Trophoblast cell (in vitro differentiated cells and primary cell): ENCODE data around the gene C1orf226.

Source experiments
- DNase-seq, 2 donors: peaks; one replicate each; pipeline ENCODE4 v3.0.0-alpha.2; 2016
- H2AFZ ChIP-seq: 2 replicates; pipeline ENCODE4 v1.6.1; 2013; ENCODE audit warnings: low read length, moderate library complexity, mild to moderate bottlenecking; ENCODE audit not compliant: insufficient read depth, poor library complexity
- H2AK5ac ChIP-seq: 2 replicates; pipeline ENCODE4 v1.6.1; 2013; ENCODE audit warnings: mild to moderate bottlenecking, low read length
- H2BK120ac ChIP-seq: 2 replicates; pipeline ENCODE4 v1.6.1; 2013; ENCODE audit warnings: low read length, mild to moderate bottlenecking, moderate library complexity; ENCODE audit not compliant: insufficient read depth, poor library complexity
- H2BK12ac ChIP-seq: 2 replicates; pipeline ENCODE4 v1.6.1; 2013; ENCODE audit warnings: mild to moderate bottlenecking, low read length, moderate library complexity
- H2BK5ac ChIP-seq: 2 replicates; pipeline ENCODE4 v1.6.1; 2013; ENCODE audit warnings: low read length, low read depth, moderate library complexity, mild to moderate bottlenecking; ENCODE audit not compliant: poor library complexity
- H3K14ac ChIP-seq: 2 replicates; pipeline ENCODE4 v1.6.1; 2013; ENCODE audit warnings: mild to moderate bottlenecking, low read length
- H3K18ac ChIP-seq: 2 replicates; pipeline ENCODE4 v1.6.1; 2013; ENCODE audit warnings: mild to moderate bottlenecking, low read length
- H3K23ac ChIP-seq: 2 replicates; pipeline ENCODE4 v1.6.1; 2013; ENCODE audit warnings: low read length
- H3K27ac ChIP-seq: 2 replicates; pipeline ENCODE4 v1.5.1; 2013; ENCODE audit warnings: low read depth, mild to moderate bottlenecking, inconsistent platforms, low read length, moderate library complexity
- H3K27me3 ChIP-seq: 2 replicates; pipeline ENCODE4 v1.6.1; 2013; ENCODE audit warnings: inconsistent platforms, mild to moderate bottlenecking, low read length, moderate library complexity; ENCODE audit not compliant: insufficient read depth
- H3K36me3 ChIP-seq, 2 experiments: 1 replicate in 1 of 2; 2 replicates in 1 of 2; pipeline ENCODE4 v1.6.1; 2013; ENCODE audit warnings: low read length in 2 of 2, mild to moderate bottlenecking in 2 of 2, moderate library complexity in 1 of 2; ENCODE audit not compliant: insufficient read depth in 2 of 2, control insufficient read depth in 1 of 2
- H3K4ac ChIP-seq: 2 replicates; pipeline ENCODE4 v1.6.1; 2013; ENCODE audit warnings: low read depth, mild to moderate bottlenecking, low read length, moderate library complexity
- H3K4me1 ChIP-seq, 2 experiments: 1 replicate in 1 of 2; 2 replicates in 1 of 2; pipeline ENCODE4 v1.6.1; 2013; ENCODE audit warnings: low read length in 2 of 2, mild to moderate bottlenecking in 2 of 2, moderate library complexity in 1 of 2; ENCODE audit not compliant: insufficient read depth in 2 of 2, control insufficient read depth in 1 of 2
- H3K4me2 ChIP-seq: 2 replicates; pipeline ENCODE4 v1.6.1; 2013; ENCODE audit warnings: inconsistent platforms, mild to moderate bottlenecking, low read length, moderate library complexity
- H3K4me3 ChIP-seq: 2 replicates; pipeline ENCODE4 v1.5.1; 2013; ENCODE audit warnings: mild to moderate bottlenecking, low read depth, low read length, inconsistent platforms
- H3K79me1 ChIP-seq: one replicate; pipeline ENCODE4 v1.6.1; 2013; ENCODE audit warnings: low read length
- H3K79me2 ChIP-seq: 2 replicates; pipeline ENCODE4 v1.6.1; 2013; ENCODE audit warnings: low read length, mild to moderate bottlenecking; ENCODE audit not compliant: control insufficient read depth, insufficient read depth, poor library complexity
- H3K9ac ChIP-seq: 2 replicates; pipeline ENCODE4 v1.6.1; 2013; ENCODE audit warnings: mild to moderate bottlenecking, low read length
- H3K9me3 ChIP-seq: 2 replicates; pipeline ENCODE4 v1.6.1; 2013; ENCODE audit warnings: low read depth, mild to moderate bottlenecking, control low read depth, inconsistent platforms, low read length; ENCODE audit not compliant: insufficient read depth
- H4K12ac ChIP-seq: 2 replicates; pipeline ENCODE4 v1.6.1; 2013; ENCODE audit warnings: low read depth, mild to moderate bottlenecking, low read length, moderate library complexity
- H4K8ac ChIP-seq: 2 replicates; pipeline ENCODE4 v1.6.1; 2013; ENCODE audit warnings: low read depth, mild to moderate bottlenecking, low read length, moderate library complexity
- H4K91ac ChIP-seq: one replicate; pipeline ENCODE4 v1.6.1; 2013; ENCODE audit warnings: low read depth, mild to moderate bottlenecking, low read length, moderate library complexity
- WGBS: extraction: QIAGEN DNeasy Blood & Tissue Kit; methylation state at CpG from one replicate; pipeline ENCODE4 v1.1.7; 2013; ENCODE audit warnings: missing lambda C conversion rate; ENCODE audit not compliant: insufficient read length, insufficient coverage; ENCODE audit errors: extremely low coverage; 5-methylcytosine and 5-hydroxymethylcytosine counted together

C1orf226 gene

DNA sequence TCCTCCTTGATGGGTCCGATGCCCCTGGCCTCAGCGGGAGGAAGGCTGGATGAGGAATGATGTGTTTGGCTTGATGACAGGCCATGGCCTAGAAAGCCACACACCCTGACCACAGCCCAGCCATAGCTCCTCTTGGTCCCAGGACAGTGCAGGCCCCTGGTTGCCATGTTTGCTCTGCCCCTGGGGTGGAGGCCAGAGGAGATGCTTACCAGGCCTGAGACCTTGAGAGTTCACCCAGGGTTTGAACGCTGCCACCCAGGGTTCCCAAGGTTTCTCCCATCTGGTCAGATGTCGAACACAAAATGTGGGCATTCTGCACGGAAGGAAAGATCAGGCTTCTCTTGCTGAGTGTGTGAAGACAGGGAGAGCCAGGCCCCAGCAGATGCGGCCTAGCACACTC lies 2.6 kb downstream of the C1orf226 start:
- H3K79me2 ChIP-seq: no peaks in the 10 kb centered on the region
- WGBS: no CpG with 5 or more reads among the region's 6 CpGs
- no peak overlapping the region for H2AK5ac ChIP-seq
- H3K14ac ChIP-seq: no peak overlapping the region
- H3K27me3 ChIP-seq: no peaks in the 10 kb centered on the region
- H3K4me1 ChIP-seq: no peaks in the 10 kb centered on the region
- H3K4ac ChIP-seq: no peak overlapping the region
- H3K27ac ChIP-seq: no peak overlapping the region
- no peak overlapping the region for H2BK12ac ChIP-seq
- no peak overlapping the region for H3K23ac ChIP-seq
- H4K91ac ChIP-seq: no peak overlapping the region
- H3K9ac ChIP-seq: no peak overlapping the region
- no peak overlapping the region for H2BK5ac ChIP-seq
- no peak overlapping the region for H3K4me2 ChIP-seq
- H4K12ac ChIP-seq: no peak overlapping the region
- H3K18ac ChIP-seq: no peak overlapping the region
- no peak overlapping the region for H3K4me3 ChIP-seq
- no peak overlapping the region for H2BK120ac ChIP-seq
- H3K79me1 ChIP-seq: no peaks in the 10 kb centered on the region
- H3K36me3 ChIP-seq: peaks cover 0 to 6% of the 10 kb centered on the region in 2 experiments
- no peak for DNase-seq
- H3K9me3 ChIP-seq: no peaks in the 10 kb centered on the region
- H2AFZ ChIP-seq: no peak overlapping the region
- no peak overlapping the region for H4K8ac ChIP-seq

GRCh38 chr1:162384601-162385279 lies 3.2 kb downstream of the C1orf226 start:
- no peak overlapping the region for H2BK5ac ChIP-seq
- H3K4me1 ChIP-seq: no peaks in the 10 kb centered on the region
- no peaks in the 10 kb centered on the region for H3K79me1 ChIP-seq
- H3K79me2 ChIP-seq: no peaks in the 10 kb centered on the region
- no peak overlapping the region for H3K27ac ChIP-seq
- no peak overlapping the region for H3K4ac ChIP-seq
- H4K91ac ChIP-seq: no peak overlapping the region
- no peak overlapping the region for H2AK5ac ChIP-seq
- no peak overlapping the region for H4K8ac ChIP-seq
- no peaks in the 10 kb centered on the region for H3K9me3 ChIP-seq
- no peak overlapping the region for H2AFZ ChIP-seq
- no peak overlapping the region for H3K4me3 ChIP-seq
- H3K36me3 ChIP-seq: peaks cover 0 to 6% of the 10 kb centered on the region in 2 experiments
- H2BK120ac ChIP-seq: no peak overlapping the region
- DNase-seq: no peak
- no peak overlapping the region for H3K18ac ChIP-seq
- no peak overlapping the region for H4K12ac ChIP-seq
- no peaks in the 10 kb centered on the region for H3K27me3 ChIP-seq
- H3K4me2 ChIP-seq: no peak overlapping the region
- no CpG with 5 or more reads among the region's 10 CpGs for WGBS
- H3K23ac ChIP-seq: no peak overlapping the region
- H3K9ac ChIP-seq: no peak overlapping the region
- no peak overlapping the region for H2BK12ac ChIP-seq
- no peak overlapping the region for H3K14ac ChIP-seq

DNA sequence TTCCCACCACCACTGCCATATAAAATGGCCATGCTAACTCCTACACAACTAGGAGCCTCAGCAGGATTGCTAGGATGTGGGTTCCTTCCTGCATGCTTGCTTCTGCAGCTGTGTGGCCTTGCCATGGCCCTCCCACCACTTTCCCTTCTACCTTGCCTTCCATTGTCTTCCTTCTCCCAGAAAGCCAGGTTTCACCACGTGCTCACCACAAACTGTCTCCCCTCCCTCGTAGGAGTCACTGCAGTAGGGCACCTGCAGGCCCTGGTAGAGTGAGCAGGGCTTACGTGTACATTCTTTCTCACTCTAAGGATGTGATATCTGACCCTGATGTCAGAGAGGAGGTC lies 3.7 kb downstream of the C1orf226 start:
- H3K18ac ChIP-seq: no peak overlapping the region
- no peak overlapping the region for H2AFZ ChIP-seq
- whole genome bisulfite sequencing: no CpG with 5 or more reads among the region's 3 CpGs
- no peak overlapping the region for H3K4me3 ChIP-seq
- H3K27me3 ChIP-seq: no peaks in the 10 kb centered on the region
- H3K14ac ChIP-seq: no peak overlapping the region
- no peak overlapping the region for H4K8ac ChIP-seq
- H3K79me1 ChIP-seq: no peaks in the 10 kb centered on the region
- no peak overlapping the region for H2BK5ac ChIP-seq
- no peak overlapping the region for H2BK120ac ChIP-seq
- no peak overlapping the region for H2BK12ac ChIP-seq
- H4K91ac ChIP-seq: no peak overlapping the region
- H3K79me2 ChIP-seq: no peaks in the 10 kb centered on the region
- peaks cover 0 to 6% of the 10 kb centered on the region in 2 experiments for H3K36me3 ChIP-seq
- H4K12ac ChIP-seq: no peak overlapping the region
- H2AK5ac ChIP-seq: no peak overlapping the region
- no peak overlapping the region for H3K9ac ChIP-seq
- no peak overlapping the region for H3K4me2 ChIP-seq
- H3K4me1 ChIP-seq: no peaks in the 10 kb centered on the region
- no peak overlapping the region for H3K4ac ChIP-seq
- no peak for DNase-seq
- H3K9me3 ChIP-seq: no peaks in the 10 kb centered on the region
- no peak overlapping the region for H3K27ac ChIP-seq
- no peak overlapping the region for H3K23ac ChIP-seq

- Histone ChIP-seq H4K8ac (no peak overlapping the region), H3K79me1 (no peaks in the 10 kb centered on the region), H3K9me3 (no peaks in the 10 kb centered on the region), H2AK5ac (no peak overlapping the region), H3K14ac (no peak overlapping the region), H3K23ac (no peak overlapping the region), H3K18ac (no peak overlapping the region), H2BK12ac (no peak overlapping the region), H3K9ac (no peak overlapping the region), H3K36me3 (peaks cover 0 to 6% of the 10 kb centered on the region in 2 experiments), H3K4me3 (no peak overlapping the region), H3K27ac (no peak overlapping the region), H3K4me2 (no peak overlapping the region), H2BK5ac (no peak overlapping the region), H3K27me3 (no peaks in the 10 kb centered on the region), H2BK120ac (no peak overlapping the region), H3K4ac (no peak overlapping the region), H4K91ac (no peak overlapping the region), H3K4me1 (no peaks in the 10 kb centered on the region), H4K12ac (no peak overlapping the region), H2AFZ (no peak overlapping the region), H3K79me2 (no peaks in the 10 kb centered on the region)
- no peak for DNase-seq
- no CpG with 5 or more reads among the region's 3 CpGs for WGBS
These were observed 4.2 kb downstream of the C1orf226 start for GRCh38 chr1:162385702-162386101.
